H1 (cell line): Measurements from ENCODE around the gene TMEM232. TPM values are rescaled to one million over a fixed set of nuclear protein-coding genes. Genes with fewer than 3 reads are reported as not detected.

Experiments
- CHD2 ChIP-seq: IDR thresholded peaks from 2 replicates; pipeline ENCODE4 v1.6.1; 2012; ENCODE audit warnings: low read length, improper control_type of control experiment
- EP300 ChIP-seq, 2 experiments: IDR thresholded peaks; 1 replicate in 1 of 2; 2 replicates in 1 of 2; pipeline ENCODE4 v1.6.1; 2011 to 2012; ENCODE audit warnings: low read depth in 2 of 2, low read length in 2 of 2, mild to moderate bottlenecking in 2 of 2, borderline replicate concordance in 1 of 2, inconsistent platforms in 1 of 2, moderate library complexity in 1 of 2
- JUN ChIP-seq: IDR thresholded peaks from 2 replicates; pipeline ENCODE4 v1.6.1; 2011; ENCODE audit warnings: low read depth, mild to moderate bottlenecking, improper control_type of control experiment, low read length
- SUZ12 ChIP-seq: fragments of 200-600 bp; sonication (generic); IDR thresholded peaks from 2 replicates; pipeline ENCODE4 v1.6.1; 2012; ENCODE audit warnings: mild to moderate bottlenecking, inconsistent platforms, low read length, moderate library complexity, mixed read lengths
- polyA plus RNA-seq, 7 experiments: library from polyadenylated mRNA; depleted of rRNA in 3 of 7; stranded (reverse) in 5 of 7; unstranded in 2 of 7; fragments of >200 nt in 5 of 7; fragments of 200-250 nt in 2 of 7; gene quantifications; 1 replicate in 5 of 7; 2 replicates in 1 of 7; 4 replicates in 1 of 7; pipeline versions ENCODE4 v1.2.1 to v1.2.3, GENCODE V29; 2011 to 2013; ENCODE audit warnings: missing spikeins in 2 of 7, mixed read lengths in 2 of 7
- total RNA-seq: library from RNA; stranded (reverse); fragmentation: NEBNext Ultra II Directional; extraction: Animal tissue kit (Norgen Biotek cat#: 25700); gene quantifications from 2 replicates; pipeline ENCODE4 v1.2.1, GENCODE V29; 2021
- TF ChIP-seq, protein P1 (sequence below): IDR thresholded peaks from 2 replicates; pipeline ENCODE4 v1.6.1; 2011; ENCODE audit warnings: low read depth, mild to moderate bottlenecking, low read length; ENCODE audit not compliant: insufficient read depth
- TF ChIP-seq, protein P2 (sequence below): fragments of 300-600 bp; sonication (generic); IDR thresholded peaks from 2 replicates; pipeline ENCODE4 v1.7.1; 2012; ENCODE audit warnings: low read length, moderate library complexity, mild to moderate bottlenecking, inconsistent platforms; ENCODE audit not compliant: insufficient replicate concordance

TMEM232 gene
- total and polyA plus RNA-seq, 2 of the 8 experiments (the other 6 are each of a cell fraction or from before 2014, with no cell fraction given) = 0.38 to 1.3 TPM

DNA sequence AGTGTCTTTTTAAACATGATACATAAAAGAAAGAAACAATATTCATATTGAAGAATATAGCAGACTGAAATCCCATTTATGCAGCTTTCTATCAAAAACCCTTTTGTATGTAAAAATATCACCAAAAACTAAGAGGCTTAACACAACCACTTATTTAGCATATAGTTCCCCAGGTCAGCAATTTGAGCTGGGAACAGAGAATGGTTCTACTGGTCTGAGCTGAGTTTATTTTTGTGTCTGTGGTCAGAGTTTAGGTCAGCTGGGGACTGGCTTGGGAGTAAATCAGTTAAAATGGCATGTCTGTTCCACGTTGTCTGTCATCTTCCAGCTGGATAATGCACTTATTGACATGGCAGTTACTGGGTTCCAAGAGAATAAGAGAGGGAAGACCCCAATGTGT is 165.0 kb downstream of the TMEM232 start (continued):
- no peak for TF ChIP-seq CHD2
- no peak for TF ChIP-seq SUZ12
- TF ChIP-seq, protein P1, sequence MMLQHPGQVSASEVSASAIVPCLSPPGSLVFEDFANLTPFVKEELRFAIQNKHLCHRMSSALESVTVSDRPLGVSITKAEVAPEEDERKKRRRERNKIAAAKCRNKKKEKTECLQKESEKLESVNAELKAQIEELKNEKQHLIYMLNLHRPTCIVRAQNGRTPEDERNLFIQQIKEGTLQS = no peak
- TF ChIP-seq, protein P2, sequence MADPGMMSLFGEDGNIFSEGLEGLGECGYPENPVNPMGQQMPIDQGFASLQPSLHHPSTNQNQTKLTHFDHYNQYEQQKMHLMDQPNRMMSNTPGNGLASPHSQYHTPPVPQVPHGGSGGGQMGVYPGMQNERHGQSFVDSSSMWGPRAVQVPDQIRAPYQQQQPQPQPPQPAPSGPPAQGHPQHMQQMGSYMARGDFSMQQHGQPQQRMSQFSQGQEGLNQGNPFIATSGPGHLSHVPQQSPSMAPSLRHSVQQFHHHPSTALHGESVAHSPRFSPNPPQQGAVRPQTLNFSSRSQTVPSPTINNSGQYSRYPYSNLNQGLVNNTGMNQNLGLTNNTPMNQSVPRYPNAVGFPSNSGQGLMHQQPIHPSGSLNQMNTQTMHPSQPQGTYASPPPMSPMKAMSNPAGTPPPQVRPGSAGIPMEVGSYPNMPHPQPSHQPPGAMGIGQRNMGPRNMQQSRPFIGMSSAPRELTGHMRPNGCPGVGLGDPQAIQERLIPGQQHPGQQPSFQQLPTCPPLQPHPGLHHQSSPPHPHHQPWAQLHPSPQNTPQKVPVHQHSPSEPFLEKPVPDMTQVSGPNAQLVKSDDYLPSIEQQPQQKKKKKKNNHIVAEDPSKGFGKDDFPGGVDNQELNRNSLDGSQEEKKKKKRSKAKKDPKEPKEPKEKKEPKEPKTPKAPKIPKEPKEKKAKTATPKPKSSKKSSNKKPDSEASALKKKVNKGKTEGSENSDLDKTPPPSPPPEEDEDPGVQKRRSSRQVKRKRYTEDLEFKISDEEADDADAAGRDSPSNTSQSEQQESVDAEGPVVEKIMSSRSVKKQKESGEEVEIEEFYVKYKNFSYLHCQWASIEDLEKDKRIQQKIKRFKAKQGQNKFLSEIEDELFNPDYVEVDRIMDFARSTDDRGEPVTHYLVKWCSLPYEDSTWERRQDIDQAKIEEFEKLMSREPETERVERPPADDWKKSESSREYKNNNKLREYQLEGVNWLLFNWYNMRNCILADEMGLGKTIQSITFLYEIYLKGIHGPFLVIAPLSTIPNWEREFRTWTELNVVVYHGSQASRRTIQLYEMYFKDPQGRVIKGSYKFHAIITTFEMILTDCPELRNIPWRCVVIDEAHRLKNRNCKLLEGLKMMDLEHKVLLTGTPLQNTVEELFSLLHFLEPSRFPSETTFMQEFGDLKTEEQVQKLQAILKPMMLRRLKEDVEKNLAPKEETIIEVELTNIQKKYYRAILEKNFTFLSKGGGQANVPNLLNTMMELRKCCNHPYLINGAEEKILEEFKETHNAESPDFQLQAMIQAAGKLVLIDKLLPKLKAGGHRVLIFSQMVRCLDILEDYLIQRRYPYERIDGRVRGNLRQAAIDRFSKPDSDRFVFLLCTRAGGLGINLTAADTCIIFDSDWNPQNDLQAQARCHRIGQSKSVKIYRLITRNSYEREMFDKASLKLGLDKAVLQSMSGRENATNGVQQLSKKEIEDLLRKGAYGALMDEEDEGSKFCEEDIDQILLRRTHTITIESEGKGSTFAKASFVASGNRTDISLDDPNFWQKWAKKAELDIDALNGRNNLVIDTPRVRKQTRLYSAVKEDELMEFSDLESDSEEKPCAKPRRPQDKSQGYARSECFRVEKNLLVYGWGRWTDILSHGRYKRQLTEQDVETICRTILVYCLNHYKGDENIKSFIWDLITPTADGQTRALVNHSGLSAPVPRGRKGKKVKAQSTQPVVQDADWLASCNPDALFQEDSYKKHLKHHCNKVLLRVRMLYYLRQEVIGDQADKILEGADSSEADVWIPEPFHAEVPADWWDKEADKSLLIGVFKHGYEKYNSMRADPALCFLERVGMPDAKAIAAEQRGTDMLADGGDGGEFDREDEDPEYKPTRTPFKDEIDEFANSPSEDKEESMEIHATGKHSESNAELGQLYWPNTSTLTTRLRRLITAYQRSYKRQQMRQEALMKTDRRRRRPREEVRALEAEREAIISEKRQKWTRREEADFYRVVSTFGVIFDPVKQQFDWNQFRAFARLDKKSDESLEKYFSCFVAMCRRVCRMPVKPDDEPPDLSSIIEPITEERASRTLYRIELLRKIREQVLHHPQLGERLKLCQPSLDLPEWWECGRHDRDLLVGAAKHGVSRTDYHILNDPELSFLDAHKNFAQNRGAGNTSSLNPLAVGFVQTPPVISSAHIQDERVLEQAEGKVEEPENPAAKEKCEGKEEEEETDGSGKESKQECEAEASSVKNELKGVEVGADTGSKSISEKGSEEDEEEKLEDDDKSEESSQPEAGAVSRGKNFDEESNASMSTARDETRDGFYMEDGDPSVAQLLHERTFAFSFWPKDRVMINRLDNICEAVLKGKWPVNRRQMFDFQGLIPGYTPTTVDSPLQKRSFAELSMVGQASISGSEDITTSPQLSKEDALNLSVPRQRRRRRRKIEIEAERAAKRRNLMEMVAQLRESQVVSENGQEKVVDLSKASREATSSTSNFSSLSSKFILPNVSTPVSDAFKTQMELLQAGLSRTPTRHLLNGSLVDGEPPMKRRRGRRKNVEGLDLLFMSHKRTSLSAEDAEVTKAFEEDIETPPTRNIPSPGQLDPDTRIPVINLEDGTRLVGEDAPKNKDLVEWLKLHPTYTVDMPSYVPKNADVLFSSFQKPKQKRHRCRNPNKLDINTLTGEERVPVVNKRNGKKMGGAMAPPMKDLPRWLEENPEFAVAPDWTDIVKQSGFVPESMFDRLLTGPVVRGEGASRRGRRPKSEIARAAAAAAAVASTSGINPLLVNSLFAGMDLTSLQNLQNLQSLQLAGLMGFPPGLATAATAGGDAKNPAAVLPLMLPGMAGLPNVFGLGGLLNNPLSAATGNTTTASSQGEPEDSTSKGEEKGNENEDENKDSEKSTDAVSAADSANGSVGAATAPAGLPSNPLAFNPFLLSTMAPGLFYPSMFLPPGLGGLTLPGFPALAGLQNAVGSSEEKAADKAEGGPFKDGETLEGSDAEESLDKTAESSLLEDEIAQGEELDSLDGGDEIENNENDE = no peak
- TF ChIP-seq EP300 (IDR thresholded peaks at IDR 0.05; ENCODE audit: borderline replicate concordance in 1 of 2, low read depth in 2 of 2, low read length in 2 of 2) = no peak
- TF ChIP-seq JUN = no peak
